Measurements from ENCODE around the gene TATDN2.

DNA sequence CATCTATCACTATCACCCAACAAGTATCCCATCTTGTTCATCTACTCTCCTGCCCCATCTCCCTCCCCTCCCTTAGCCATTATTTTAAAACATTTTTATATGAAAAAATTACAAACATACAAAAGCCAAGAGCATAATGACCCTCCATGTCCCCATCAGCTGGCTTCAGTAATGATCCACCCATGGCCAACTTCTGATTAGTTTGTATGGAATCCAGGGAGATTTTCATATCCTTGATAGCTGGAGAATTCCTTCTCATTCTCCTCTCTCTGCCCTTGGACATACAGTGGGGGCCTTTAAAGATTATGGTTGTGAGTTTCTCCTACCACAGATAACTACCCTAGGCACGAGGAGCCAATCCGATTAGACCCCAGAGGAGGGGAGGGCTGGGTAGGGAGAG lies 43.3 kb upstream of the TATDN2 start:
- TF ChIP-seq CTCF (conservative IDR thresholded peaks at IDR 0.05; ENCODE audit: low read depth, low read length) (no peak), EZH2 (IDR thresholded peaks at IDR 0.05; ENCODE audit: low read length, unreplicated experiment) (no peak), EZH2phosphoT487 (IDR thresholded peaks at IDR 0.05; ENCODE audit: borderline replicate concordance, low read length) (no peak)

All from PC-3 (cell line).